Measurements from ENCODE around the gene SLC22A25. TPM values are rescaled to one million over a fixed set of nuclear protein-coding genes. Genes with fewer than 3 reads are reported as not detected.
"Not testable (repeated sequence)": the region's sequence is repeated elsewhere in the genome, so short reads cannot be mapped to it uniquely, and the experiment has no call there.

The SLC22A25 gene
- total and polyA plus RNA-seq, 2 donors (not counting 1 experiment from before 2014, with no cell fraction given), result not detected

DNA sequence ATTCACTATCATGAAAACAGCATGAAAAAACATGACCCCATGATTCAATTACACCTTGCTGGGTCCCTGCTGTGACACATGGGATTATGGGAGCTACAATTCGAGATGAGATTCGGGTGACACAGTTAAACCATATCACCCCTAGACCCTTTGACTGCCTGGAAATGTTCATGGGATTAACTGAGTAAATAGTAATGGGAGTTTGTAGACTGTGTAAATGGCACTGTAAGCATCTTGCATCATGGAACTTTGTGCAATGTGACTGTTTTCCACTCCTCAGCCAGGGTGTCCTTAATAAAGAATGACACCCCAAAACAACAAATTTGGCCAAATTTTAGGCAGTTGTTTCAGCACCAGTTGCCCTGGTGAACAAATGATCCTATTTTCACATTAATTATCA is 7.9 kb upstream of the SLC22A25 start:
- Histone ChIP-seq H3K4me1 (ENCODE audit: control insufficient read depth, extremely low read depth, insufficient read depth, low read length) (no peaks in the 10 kb centered on the region), H3K27ac (ENCODE audit: insufficient read depth, low read length) (no peak overlapping the region), H3K79me2 (ENCODE audit: control insufficient read depth, insufficient read depth, low read length) (no peaks in the 10 kb centered on the region), H4K20me1 (ENCODE audit: control insufficient read depth, extremely low read depth, insufficient read depth, low read length) (no peaks in the 10 kb centered on the region), H3K9me3 (ENCODE audit: control insufficient read depth, insufficient read depth, low read depth, low read length) (no peaks in the 10 kb centered on the region), H3K9ac (ENCODE audit: insufficient read depth, low read length) (no peak overlapping the region), H3K36me3 (ENCODE audit: control insufficient read depth, insufficient read depth, low read length) (no peaks in the 10 kb centered on the region), H3K27me3 (ENCODE audit: control insufficient read depth, insufficient read depth, low read length) (no peaks in the 10 kb centered on the region), H3K4me2 (ENCODE audit: extremely low read depth, insufficient read depth, low read length) (no peak overlapping the region), H2AFZ (ENCODE audit: low read length) (no peak overlapping the region), H3K4me3 (replicated peaks in 1 of 4; ENCODE audit: control extremely low read depth in 1 of 4, insufficient read depth in 1 of 4, low read depth in 3 of 4, low read length in 4 of 4) (no peak overlapping the region)
- TF ChIP-seq, protein P1, sequence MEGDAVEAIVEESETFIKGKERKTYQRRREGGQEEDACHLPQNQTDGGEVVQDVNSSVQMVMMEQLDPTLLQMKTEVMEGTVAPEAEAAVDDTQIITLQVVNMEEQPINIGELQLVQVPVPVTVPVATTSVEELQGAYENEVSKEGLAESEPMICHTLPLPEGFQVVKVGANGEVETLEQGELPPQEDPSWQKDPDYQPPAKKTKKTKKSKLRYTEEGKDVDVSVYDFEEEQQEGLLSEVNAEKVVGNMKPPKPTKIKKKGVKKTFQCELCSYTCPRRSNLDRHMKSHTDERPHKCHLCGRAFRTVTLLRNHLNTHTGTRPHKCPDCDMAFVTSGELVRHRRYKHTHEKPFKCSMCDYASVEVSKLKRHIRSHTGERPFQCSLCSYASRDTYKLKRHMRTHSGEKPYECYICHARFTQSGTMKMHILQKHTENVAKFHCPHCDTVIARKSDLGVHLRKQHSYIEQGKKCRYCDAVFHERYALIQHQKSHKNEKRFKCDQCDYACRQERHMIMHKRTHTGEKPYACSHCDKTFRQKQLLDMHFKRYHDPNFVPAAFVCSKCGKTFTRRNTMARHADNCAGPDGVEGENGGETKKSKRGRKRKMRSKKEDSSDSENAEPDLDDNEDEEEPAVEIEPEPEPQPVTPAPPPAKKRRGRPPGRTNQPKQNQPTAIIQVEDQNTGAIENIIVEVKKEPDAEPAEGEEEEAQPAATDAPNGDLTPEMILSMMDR (conservative IDR thresholded peaks at IDR 0.05 in 1 of 2, IDR thresholded peaks at IDR 0.05 in 1 of 2; ENCODE audit: low read depth in 1 of 2, low read length in 2 of 2), result no peak
- TF ChIP-seq EZH2 (IDR thresholded peaks at IDR 0.05; ENCODE audit: low read length, missing control alignments), result no peak
- DNase-seq (ENCODE audit: low read depth in 2 of 2), result no peak

- Histone ChIP-seq H4K20me1 (ENCODE audit: control insufficient read depth, extremely low read depth, insufficient read depth, low read length) (no peaks in the 10 kb centered on the region), H3K4me3 (replicated peaks in 1 of 4; ENCODE audit: control extremely low read depth in 1 of 4, insufficient read depth in 1 of 4, low read depth in 3 of 4, low read length in 4 of 4) (no peak overlapping the region), H3K9ac (ENCODE audit: insufficient read depth, low read length) (no peak overlapping the region), H3K9me3 (ENCODE audit: control insufficient read depth, insufficient read depth, low read depth, low read length) (no peaks in the 10 kb centered on the region), H3K79me2 (ENCODE audit: control insufficient read depth, insufficient read depth, low read length) (no peaks in the 10 kb centered on the region), H2AFZ (ENCODE audit: low read length) (no peak overlapping the region), H3K27ac (ENCODE audit: insufficient read depth, low read length) (no peak overlapping the region), H3K36me3 (ENCODE audit: control insufficient read depth, insufficient read depth, low read length) (no peaks in the 10 kb centered on the region), H3K4me2 (ENCODE audit: extremely low read depth, insufficient read depth, low read length) (no peak overlapping the region), H3K27me3 (ENCODE audit: control insufficient read depth, insufficient read depth, low read length) (no peaks in the 10 kb centered on the region), H3K4me1 (ENCODE audit: control insufficient read depth, extremely low read depth, insufficient read depth, low read length) (no peaks in the 10 kb centered on the region)
- DNase-seq (ENCODE audit: low read depth in 2 of 2), result no peak
- TF ChIP-seq, protein P1 (conservative IDR thresholded peaks at IDR 0.05 in 1 of 2, IDR thresholded peaks at IDR 0.05 in 1 of 2; ENCODE audit: low read depth in 1 of 2, low read length in 2 of 2), result no peak
- TF ChIP-seq EZH2 (IDR thresholded peaks at IDR 0.05; ENCODE audit: low read length, missing control alignments), result no peak
These were observed 7.0 kb upstream of the SLC22A25 start for GRCh38 chr11:63250162-63251050.

- H4K20me1 ChIP-seq (ENCODE audit: control insufficient read depth, extremely low read depth, insufficient read depth, low read length), result no peaks in the 10 kb centered on the region
- H3K4me3 ChIP-seq (replicated peaks in 1 of 4; ENCODE audit: control extremely low read depth in 1 of 4, insufficient read depth in 1 of 4, low read depth in 3 of 4, low read length in 4 of 4), result no peak overlapping the region
- no peaks in the 10 kb centered on the region for H3K4me1 ChIP-seq (ENCODE audit: control insufficient read depth, extremely low read depth, insufficient read depth, low read length)
- no peaks in the 10 kb centered on the region for H3K36me3 ChIP-seq (ENCODE audit: control insufficient read depth, insufficient read depth, low read length)
- no peaks in the 10 kb centered on the region for H3K9me3 ChIP-seq (ENCODE audit: control insufficient read depth, insufficient read depth, low read depth, low read length)
- no peak for TF ChIP-seq EZH2 (IDR thresholded peaks at IDR 0.05; ENCODE audit: low read length, missing control alignments)
- TF ChIP-seq, protein P1 (conservative IDR thresholded peaks at IDR 0.05 in 1 of 2, IDR thresholded peaks at IDR 0.05 in 1 of 2; ENCODE audit: low read depth in 1 of 2, low read length in 2 of 2), result no peak
- H3K9ac ChIP-seq (ENCODE audit: insufficient read depth, low read length), result no peak overlapping the region
- H3K4me2 ChIP-seq (ENCODE audit: extremely low read depth, insufficient read depth, low read length), result no peak overlapping the region
- no peak overlapping the region for H3K27ac ChIP-seq (ENCODE audit: insufficient read depth, low read length)
- H3K79me2 ChIP-seq (ENCODE audit: control insufficient read depth, insufficient read depth, low read length), result no peaks in the 10 kb centered on the region
- DNase-seq (ENCODE audit: low read depth in 2 of 2), result no peak
- H3K27me3 ChIP-seq (ENCODE audit: control insufficient read depth, insufficient read depth, low read length), result no peaks in the 10 kb centered on the region
- H2AFZ ChIP-seq (ENCODE audit: low read length), result no peak overlapping the region
These were observed 5.6 kb upstream of the SLC22A25 start for GRCh38 chr11:63248966-63249365.

DNA sequence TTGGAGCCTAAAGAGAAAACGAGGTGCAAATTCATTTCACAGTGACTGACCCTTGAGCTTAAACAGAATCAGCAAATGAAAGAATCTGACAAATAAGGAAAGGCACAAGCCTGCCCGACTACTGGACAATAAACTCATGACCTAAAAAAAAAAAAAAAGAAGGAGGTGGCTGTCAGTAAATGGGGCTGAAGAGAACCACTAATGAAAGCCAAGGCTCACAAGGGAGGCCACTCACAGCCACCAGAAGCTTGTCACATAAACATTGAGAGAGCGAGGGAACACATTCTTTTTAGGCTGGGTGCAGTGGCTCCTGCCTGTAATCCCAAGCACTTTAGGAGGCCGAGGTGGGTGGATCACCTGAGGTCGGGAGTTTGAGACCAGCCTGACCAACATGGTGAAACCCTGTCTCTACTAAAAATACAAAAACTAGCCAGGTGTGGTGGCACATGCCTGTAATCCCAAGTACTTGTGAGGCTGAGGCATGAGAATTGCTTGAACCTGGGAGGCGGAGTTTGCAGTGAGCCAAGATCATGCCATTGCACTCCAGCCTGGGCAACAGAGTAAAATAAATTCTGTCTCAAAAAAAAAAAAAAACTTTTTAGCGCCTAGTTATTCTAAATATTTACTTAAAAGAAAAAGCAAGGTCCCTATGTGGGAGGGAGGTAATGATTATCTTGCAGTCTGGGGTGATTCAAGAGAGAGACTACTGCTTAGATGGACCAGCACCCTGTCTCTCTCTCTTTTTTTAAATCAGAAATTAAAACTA is 4.0 kb upstream of the SLC22A25 start:
- H2AFZ ChIP-seq (ENCODE audit: low read length); H3K4me1 ChIP-seq (ENCODE audit: control insufficient read depth, extremely low read depth, insufficient read depth, low read length); DNase-seq (ENCODE audit: low read depth in 2 of 2); H3K9me3 ChIP-seq (ENCODE audit: control insufficient read depth, insufficient read depth, low read depth, low read length); H3K79me2 ChIP-seq (ENCODE audit: control insufficient read depth, insufficient read depth, low read length); H3K4me2 ChIP-seq (ENCODE audit: extremely low read depth, insufficient read depth, low read length); H3K4me3 ChIP-seq (replicated peaks in 1 of 4; ENCODE audit: control extremely low read depth in 1 of 4, insufficient read depth in 1 of 4, low read depth in 3 of 4, low read length in 4 of 4); H3K27me3 ChIP-seq (ENCODE audit: control insufficient read depth, insufficient read depth, low read length); H3K9ac ChIP-seq (ENCODE audit: insufficient read depth, low read length); H4K20me1 ChIP-seq (ENCODE audit: control insufficient read depth, extremely low read depth, insufficient read depth, low read length); H3K27ac ChIP-seq (ENCODE audit: insufficient read depth, low read length); H3K36me3 ChIP-seq (ENCODE audit: control insufficient read depth, insufficient read depth, low read length): not testable (repeated sequence)

Data from fibroblast of lung (primary cell).